NCI-H1105 (cell line): Measurements from ENCODE around the gene ATP6V1F.

Experiments used
- DNase-seq: peaks from one replicate; lab custom pipeline; 2025; lab: John Stamatoyannopoulos, UW

Gene ATP6V1F

GRCh38 chr7:128849156-128849515 is 13.5 kb upstream of the ATP6V1F start:
- no peak for DNase-seq

GRCh38 chr7:128849804-128850490 is 12.7 kb upstream of the ATP6V1F start:
- DNase-seq: no peak

DNA sequence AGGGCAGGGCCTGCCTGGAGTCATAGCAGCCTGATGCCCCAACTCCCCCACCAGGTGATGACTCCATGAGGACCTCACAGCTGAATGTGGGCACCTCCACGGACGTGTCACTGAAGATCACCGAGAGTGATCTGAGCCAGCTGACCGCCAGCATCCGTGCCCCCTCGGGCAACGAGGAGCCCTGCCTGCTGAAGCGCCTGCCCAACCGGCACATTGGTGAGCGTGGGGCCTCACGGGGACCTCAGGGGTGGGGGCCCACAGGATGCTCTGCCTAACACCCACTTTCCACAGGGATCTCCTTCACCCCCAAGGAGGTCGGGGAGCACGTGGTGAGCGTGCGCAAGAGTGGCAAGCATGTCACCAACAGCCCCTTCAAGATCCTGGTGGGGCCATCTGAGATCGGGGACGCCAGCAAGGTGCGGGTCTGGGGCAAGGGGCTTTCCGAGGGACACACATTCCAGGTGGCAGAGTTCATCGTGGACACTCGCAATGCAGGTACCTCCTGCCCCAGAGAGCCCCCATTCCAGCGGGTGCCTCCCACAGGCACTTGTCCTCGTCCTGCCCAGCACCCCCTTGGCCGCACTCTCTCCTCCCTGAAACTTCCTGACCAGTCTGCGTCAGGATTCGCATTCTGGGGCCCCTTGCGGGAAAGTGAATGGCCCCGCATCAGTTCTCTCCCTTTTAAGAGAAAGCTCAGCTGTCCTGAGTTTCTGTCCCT is 10.0 kb upstream of the ATP6V1F start:
- no peak for DNase-seq

GRCh38 chr7:128853799-128854198 is 8.9 kb upstream of the ATP6V1F start:
- DNase-seq: no peak

- DNase-seq: no peak
These were observed 8.3 kb upstream of the ATP6V1F start for GRCh38 chr7:128854396-128854795.

- DNase-seq: no peak
These were observed 7.1 kb upstream of the ATP6V1F start for GRCh38 chr7:128855559-128855958.

GRCh38 chr7:128856001-128856718 is 6.5 kb upstream of the ATP6V1F start:
- DNase-seq: no peak

DNA sequence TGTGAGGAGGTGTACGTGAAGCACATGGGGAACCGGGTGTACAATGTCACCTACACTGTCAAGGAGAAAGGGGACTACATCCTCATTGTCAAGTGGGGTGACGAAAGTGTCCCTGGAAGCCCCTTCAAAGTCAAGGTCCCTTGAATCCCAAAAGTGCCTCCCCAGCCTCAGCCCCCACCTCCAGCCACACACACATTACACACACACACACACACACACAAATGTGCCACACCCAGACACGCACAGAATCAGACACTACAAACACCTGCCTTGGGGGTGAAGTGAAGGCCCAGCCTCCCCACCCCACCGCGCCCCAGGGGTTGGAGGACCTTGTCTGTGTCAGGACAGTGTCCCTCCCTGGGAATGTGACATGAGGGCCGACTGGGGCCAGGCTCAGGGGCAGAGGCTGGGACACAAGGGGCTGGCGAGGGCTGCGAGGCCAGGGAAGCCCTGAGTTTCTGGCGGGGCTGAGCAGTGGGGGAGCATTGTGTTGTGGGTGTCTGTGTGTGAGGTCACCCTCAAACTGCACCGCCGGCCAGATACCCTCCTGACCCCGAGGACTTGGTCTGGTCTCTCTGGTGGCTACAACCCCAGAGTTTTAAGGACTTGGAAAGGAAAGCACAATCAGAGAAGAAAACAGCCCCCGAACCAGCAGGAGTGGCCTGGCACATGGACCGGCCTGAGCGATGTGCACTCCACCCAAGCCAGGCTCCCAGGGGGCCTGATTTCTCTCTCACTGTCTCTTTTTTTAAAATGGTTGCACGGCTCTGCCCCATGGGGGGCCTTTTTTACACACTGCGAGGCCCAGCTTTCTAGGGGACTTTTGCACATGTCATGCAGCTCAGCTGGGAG is 4.0 kb upstream of the ATP6V1F start:
- DNase-seq: no peak

- DNase-seq: no peak
These were observed 3.2 kb upstream of the ATP6V1F start for GRCh38 chr7:128859232-128860157.

- DNase-seq: no peak
These were observed 2.2 kb upstream of the ATP6V1F start for GRCh38 chr7:128860158-128861073.

DNA sequence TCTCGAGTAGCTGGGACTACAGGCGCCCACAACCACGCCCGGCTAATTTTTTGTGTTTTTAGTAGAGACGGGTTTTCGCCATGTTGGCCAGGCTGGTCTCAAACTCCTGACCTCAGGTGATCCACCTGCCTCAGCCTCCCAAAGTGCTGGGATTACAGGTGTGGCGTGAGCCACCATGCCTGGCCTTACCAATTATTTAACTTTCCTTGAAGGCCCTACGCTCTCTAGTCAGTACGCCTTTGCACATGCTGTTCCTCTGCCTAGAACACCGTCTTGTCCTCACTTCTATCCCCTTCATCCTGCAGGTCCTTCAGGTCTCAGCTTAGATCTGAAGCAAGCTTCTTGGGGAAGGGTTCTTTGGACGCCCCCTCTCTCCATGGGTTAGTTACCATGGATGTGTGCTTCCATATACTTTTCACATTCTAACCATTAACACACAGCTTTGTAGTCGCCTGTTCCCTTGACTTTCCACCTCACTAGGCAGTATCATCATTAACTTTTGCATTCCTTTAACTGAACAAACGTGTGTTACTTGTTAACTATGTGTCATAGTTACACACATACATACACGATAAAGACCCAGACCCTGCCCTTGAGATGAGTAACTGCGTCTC is 592 bp upstream of the ATP6V1F start:
- DNase-seq: no peak

DNA sequence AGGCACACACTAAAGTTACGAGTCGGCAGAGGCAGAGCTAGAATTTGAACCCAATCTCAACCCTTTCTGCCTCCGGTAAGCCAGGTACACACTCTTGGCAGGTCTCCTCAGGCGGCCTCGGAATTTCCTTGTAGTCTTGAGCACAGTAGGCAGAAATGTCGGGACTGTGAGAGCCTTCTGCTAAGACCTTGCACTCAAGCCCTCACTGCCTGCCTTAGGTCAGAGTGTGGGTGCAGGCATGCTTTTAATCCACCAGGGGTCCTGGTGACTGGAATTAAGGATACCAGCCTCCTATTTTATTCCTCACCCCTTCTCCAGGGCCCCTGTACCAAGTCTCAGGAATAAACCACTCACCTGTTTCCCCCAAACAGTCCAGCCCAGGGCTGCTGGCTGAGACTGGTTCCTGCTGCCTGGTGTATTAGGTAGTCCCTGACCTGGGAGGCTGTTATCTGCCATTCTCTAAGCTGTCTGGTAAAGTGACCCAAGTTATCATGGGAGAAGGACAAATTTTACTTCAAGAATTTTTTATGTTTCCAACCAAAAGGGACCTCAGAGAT is 855 bp downstream of the ATP6V1F start:
- DNase-seq: peak; percentile 37

GRCh38 chr7:128865303-128865702 is 2.6 kb downstream of the ATP6V1F start:
- no peak for DNase-seq

DNA sequence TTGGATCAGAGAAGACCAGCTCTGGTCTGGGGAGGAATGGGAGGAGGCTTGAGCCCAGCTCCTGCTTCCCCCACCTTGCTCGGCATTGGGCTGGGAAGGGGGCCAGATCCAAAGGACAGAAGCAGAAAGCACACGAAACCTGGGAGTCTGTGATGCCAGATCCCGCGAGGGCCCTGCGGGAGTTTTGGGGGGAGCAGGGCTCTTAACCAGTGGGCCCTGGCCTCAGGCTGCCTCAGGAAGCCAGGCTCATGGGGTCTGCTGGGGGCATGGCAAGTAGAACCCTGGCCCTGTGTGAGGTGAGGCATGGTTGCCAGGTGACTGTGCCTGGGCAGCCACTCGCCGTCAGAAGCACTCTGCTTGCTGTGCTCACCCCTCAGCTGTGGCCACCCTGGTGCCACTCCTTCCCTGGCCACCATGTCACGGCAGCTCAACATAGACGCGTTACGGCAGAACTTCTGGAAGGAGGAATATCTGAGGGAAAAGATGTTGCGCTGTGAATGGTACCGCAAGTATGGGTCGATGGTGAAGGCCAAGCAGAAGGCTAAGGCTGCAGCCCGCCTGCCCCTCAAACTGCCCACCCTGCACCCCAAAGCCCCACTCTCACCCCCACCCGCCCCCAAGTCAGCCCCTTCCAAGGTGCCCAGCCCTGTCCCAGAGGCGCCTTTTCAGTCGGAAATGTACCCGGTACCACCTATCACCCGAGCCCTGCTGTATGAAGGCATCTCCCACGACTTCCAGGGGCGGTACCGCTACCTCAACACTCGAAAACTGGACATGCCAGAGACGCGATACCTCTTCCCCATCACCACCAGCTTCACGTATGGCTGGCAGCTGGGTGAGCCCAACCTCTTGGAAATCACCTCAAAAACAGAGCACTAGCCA is 3.6 kb downstream of the ATP6V1F start:
- DNase-seq: no peak

DNA sequence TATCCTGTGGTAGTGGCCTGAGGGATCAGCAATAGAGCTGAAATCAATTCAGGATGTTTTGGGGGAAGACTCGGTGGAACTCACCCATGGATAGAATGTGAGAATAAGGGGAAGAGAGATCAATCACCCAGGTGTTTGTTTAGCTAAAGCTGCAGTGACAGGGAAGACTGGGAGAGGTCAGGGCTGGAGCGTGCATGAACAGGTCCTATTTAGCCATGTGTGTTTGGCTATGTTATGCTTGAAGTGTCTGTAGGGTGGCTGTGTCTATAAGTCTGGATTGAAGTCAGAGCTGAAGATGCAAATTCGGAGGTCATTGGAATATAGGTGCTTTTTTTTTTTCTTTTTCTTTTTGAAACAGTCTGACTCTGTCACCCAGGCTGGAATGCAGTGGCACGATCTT is 4.6 kb downstream of the ATP6V1F start:
- no peak for DNase-seq

GRCh38 chr7:128867842-128868623 is 5.4 kb downstream of the ATP6V1F start:
- peak; percentile 63 for DNase-seq

GRCh38 chr7:128868624-128869137 is 6.0 kb downstream of the ATP6V1F start:
- DNase-seq: no peak
